Neural crest cell (in vitro differentiated cells): ENCODE results near the gene LRRC27. TPM values are rescaled to one million over a fixed set of nuclear protein-coding genes. Genes with fewer than 3 reads are reported as not detected.

ENCODE experiments used
- DNase-seq: peaks from one replicate; pipeline ENCODE4 v3.0.0; 2021; ENCODE audit warnings: low read depth, mixed read lengths, low spot score
- H3K27ac Mint-ChIP-seq: one replicate; pipeline ENCODE4 v1.8.0; 2021; ENCODE audit warnings: mild to moderate bottlenecking, mixed read lengths; ENCODE audit not compliant: unreplicated experiment
- H3K27me3 Mint-ChIP-seq: 2 replicates; pipeline ENCODE4 v1.8.0; 2021; ENCODE audit warnings: low read depth, mild to moderate bottlenecking, mixed read lengths
- H3K36me3 Mint-ChIP-seq: 2 replicates; pipeline ENCODE4 v1.8.0; 2021; ENCODE audit warnings: low read depth, mild to moderate bottlenecking, mixed read lengths
- H3K4me1 Mint-ChIP-seq: 2 replicates; pipeline ENCODE4 v1.8.0; 2021; ENCODE audit warnings: mixed read lengths
- H3K4me3 Mint-ChIP-seq: one replicate; pipeline ENCODE4 v1.8.0; 2021; ENCODE audit warnings: mild to moderate bottlenecking, mixed read lengths
- H3K9me3 Mint-ChIP-seq: 2 replicates; pipeline ENCODE4 v1.8.0; 2021; ENCODE audit warnings: mixed read lengths
- CTCF ChIP-seq: fragments of 200-600 bp; sonication (generic); conservative IDR thresholded peaks from 2 replicates; pipeline ENCODE4 v1.5.0; 2021; ENCODE audit warnings: antibody characterized with exemption, mild to moderate bottlenecking
- total RNA-seq: library from RNA; stranded (reverse); gene quantifications from 2 replicates; pipeline ENCODE4 v1.2.1, GENCODE V29; 2021

The LRRC27 gene
- total RNA-seq, 1 donor from 2014 or later, result 21.9 TPM

- no peak for DNase-seq
- Mint-ChIP-seq H3K36me3 (peaks cover 7% of the 10 kb centered on the region), H3K4me1 (peaks cover 9% of the 10 kb centered on the region), H3K9me3 (no peaks in the 10 kb centered on the region), H3K27ac (no peak overlapping the region), H3K27me3 (peaks cover 43% of the 10 kb centered on the region), H3K4me3 (peak overlapping the region; percentile 74)
- TF ChIP-seq CTCF, result no peak
Measured at GRCh38 chr10:132305654-132306342, 26.2 kb upstream of the LRRC27 start.

- DNase-seq, result no peak
- Mint-ChIP-seq H3K27ac (no peak overlapping the region), H3K27me3 (peaks cover 48% of the 10 kb centered on the region), H3K4me3 (peak overlapping the region; percentile 74), H3K9me3 (no peaks in the 10 kb centered on the region), H3K4me1 (peaks cover 13% of the 10 kb centered on the region), H3K36me3 (peaks cover 7% of the 10 kb centered on the region)
- no peak for TF ChIP-seq CTCF
Measured at GRCh38 chr10:132306343-132306685, 25.7 kb upstream of the LRRC27 start.

- Mint-ChIP-seq H3K27ac (peak overlapping the region; percentile 43), H3K4me3 (peak overlapping the region; percentile 94), H3K9me3 (no peaks in the 10 kb centered on the region), H3K4me1 (peaks cover 17% of the 10 kb centered on the region), H3K27me3 (peaks cover 51% of the 10 kb centered on the region), H3K36me3 (peaks cover 7% of the 10 kb centered on the region)
- TF ChIP-seq CTCF, result no peak
- DNase-seq, result no peak
Measured at GRCh38 chr10:132306864-132307751, 24.9 kb upstream of the LRRC27 start.

GRCh38 chr10:132307823-132308586 is 24.0 kb upstream of the LRRC27 start, which contains the start of gene STK32C:
Gene STK32C (minus strand): TSS chr10:132307950. CDS start chr10:132307833, 117 bp downstream.
- peaks cover 51% of the 10 kb centered on the region for H3K27me3 Mint-ChIP-seq
- peaks cover 7% of the 10 kb centered on the region for H3K36me3 Mint-ChIP-seq
- H3K27ac Mint-ChIP-seq, result peak within 1 kb of the TSS; percentile 43
- no peak for TF ChIP-seq CTCF
- DNase-seq, result peak; percentile 79
- H3K4me1 Mint-ChIP-seq, result peaks cover 17% of the 10 kb centered on the region
- H3K9me3 Mint-ChIP-seq, result no peaks in the 10 kb centered on the region
- H3K4me3 Mint-ChIP-seq, result peak within 1 kb of the TSS; percentile 94
